Glomerular visceral epithelial cell (primary cell): ENCODE measurements around the gene HTR3A.

Experiments used
- DNase-seq: peaks from one replicate; pipeline ENCODE4 v3.0.0-alpha.2; 2016; ENCODE audit errors: extremely low spot score

HTR3A gene

GRCh38 chr11:113979431-113979830 lies 4.5 kb downstream of the HTR3A start:
- DNase-seq = no peak

- no peak for DNase-seq
These were observed 5.9 kb downstream of the HTR3A start for GRCh38 chr11:113980785-113981184.

GRCh38 chr11:113982306-113982705 lies 7.4 kb downstream of the HTR3A start:
- DNase-seq = no peak

GRCh38 chr11:113984781-113985180 lies 9.9 kb downstream of the HTR3A start:
- no peak for DNase-seq

DNA sequence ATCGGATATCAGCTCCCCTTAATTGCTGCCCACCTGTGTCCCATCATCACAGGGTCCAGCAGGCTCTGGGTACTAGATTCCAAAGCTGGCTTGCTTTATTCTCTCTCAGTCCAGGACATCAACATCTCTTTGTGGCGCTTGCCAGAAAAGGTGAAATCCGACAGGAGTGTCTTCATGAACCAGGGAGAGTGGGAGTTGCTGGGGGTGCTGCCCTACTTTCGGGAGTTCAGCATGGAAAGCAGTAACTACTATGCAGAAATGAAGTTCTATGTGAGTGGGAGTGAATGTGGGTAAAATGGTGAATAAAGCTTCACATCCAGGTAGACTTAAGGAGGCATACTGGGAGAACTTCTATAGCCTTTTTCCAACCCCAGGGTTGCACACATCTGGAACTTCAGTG lies 11.0 kb downstream of the HTR3A start:
- DNase-seq = no peak

DNA sequence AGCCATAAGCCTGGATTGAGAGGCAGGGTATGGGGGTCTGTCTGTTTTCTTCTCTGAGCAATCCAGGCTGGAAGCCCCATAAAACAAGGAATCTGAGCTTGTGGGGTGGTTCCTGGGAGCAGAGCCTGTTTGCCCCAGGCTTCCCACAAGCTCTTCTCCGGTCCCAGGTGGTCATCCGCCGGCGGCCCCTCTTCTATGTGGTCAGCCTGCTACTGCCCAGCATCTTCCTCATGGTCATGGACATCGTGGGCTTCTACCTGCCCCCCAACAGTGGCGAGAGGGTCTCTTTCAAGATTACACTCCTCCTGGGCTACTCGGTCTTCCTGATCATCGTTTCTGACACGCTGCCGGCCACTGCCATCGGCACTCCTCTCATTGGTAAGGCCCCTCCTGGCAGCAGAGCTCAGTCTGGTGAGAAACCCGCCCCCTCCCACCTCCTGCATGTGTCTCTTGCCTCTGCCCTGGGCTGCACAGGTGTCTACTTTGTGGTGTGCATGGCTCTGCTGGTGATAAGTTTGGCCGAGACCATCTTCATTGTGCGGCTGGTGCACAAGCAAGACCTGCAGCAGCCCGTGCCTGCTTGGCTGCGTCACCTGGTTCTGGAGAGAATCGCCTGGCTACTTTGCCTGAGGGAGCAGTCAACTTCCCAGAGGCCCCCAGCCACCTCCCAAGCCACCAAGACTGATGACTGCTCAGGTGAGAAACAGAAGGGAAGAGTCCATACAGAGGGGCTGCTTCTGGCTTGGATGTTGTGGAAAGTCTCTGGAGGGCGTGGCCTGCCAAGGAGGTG lies 11.6 kb downstream of the HTR3A start:
- DNase-seq = no peak

DNA sequence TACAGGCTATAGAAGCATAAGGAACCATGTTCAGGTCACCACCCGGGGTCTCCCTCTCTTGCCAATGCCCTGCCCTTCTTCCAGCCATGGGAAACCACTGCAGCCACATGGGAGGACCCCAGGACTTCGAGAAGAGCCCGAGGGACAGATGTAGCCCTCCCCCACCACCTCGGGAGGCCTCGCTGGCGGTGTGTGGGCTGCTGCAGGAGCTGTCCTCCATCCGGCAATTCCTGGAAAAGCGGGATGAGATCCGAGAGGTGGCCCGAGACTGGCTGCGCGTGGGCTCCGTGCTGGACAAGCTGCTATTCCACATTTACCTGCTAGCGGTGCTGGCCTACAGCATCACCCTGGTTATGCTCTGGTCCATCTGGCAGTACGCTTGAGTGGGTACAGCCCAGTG lies 14.5 kb downstream of the HTR3A start:
- DNase-seq = no peak

- DNase-seq = no peak
These were observed 15.0 kb downstream of the HTR3A start for GRCh38 chr11:113989916-113990315.

DNA sequence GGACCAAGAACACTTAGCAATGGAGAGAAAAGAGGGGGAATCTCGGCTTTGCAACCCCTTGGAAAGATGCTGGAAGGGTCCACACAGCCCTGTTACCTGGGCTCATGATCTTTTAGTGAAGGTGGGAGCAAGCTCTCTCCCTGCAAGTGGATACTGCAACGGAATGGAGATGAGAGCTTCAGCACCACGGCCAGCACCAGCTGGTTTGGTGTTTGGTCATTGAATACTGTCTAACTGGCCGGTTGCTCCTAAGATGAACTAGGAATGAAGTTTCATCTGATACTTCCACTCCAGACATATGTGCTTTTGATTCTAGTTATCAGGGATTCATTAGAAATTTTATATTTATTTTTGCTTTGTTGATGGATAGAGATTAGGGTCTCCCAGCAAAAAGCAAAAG lies 16.3 kb downstream of the HTR3A start:
- DNase-seq = no peak

GRCh38 chr11:113991718-113992458 lies 17.0 kb downstream of the HTR3A start:
- DNase-seq = no peak

DNA sequence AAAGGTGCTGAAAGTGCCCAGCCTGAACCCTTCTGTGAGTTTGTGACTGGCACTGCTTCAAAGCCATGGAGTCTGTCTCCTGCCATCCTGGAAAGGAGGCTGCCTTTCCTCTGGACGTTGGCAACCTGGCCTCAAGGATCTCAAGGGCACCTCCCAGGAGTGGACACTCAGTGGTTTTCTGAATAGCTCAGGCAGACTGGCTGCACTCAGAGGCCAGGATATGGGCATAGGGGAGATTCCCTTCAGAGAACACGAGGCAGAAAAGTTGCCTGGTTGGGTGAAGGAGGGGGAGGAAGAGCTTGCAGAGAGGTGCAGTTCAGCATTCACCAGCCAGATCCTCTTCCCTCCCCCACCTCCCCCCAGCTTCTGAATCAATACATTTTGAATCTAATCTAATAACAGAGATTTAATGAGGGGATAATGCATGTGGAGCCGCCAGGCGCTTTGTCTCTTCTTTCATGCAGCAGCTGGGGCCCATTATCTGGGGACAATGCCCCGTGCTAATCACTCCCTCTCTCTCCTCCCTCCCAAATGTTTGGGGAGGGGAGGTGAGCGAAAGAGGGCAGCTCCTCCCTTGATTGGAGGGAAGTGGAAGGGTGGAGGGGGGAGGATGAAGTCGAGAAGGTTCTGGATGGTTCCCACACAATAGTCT lies 17.7 kb downstream of the HTR3A start:
- no peak for DNase-seq

GRCh38 chr11:113994077-113994954 lies 19.4 kb downstream of the HTR3A start:
- DNase-seq = peak; percentile 5

DNA sequence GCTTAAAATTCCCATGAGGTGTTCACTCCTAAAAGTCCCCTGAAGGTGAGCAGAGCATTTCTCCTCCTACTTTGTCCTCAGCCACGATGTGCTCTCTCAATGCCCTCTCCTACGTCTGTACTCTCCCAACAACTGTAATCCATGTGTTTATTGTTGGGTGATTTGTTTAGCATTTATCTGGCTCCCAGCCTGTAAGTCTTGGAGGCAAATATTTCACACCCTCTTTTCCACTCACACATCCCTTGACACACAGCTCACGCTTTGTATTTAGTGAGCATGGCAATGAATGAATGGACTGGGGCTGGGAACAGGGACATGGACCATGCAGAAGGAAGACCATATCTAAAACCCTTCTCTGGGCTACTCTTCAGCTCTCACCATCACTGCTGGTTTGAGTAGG lies 22.6 kb downstream of the HTR3A start:
- DNase-seq = no peak

- DNase-seq = no peak
These were observed 23.7 kb downstream of the HTR3A start for GRCh38 chr11:113998574-113998973.

- no peak for DNase-seq
These were observed 25.6 kb downstream of the HTR3A start for GRCh38 chr11:114000526-114000925.

GRCh38 chr11:114001416-114001815 lies 26.5 kb downstream of the HTR3A start:
- no peak for DNase-seq

- DNase-seq = no peak
These were observed 33.4 kb downstream of the HTR3A start for GRCh38 chr11:114008331-114008730.

DNA sequence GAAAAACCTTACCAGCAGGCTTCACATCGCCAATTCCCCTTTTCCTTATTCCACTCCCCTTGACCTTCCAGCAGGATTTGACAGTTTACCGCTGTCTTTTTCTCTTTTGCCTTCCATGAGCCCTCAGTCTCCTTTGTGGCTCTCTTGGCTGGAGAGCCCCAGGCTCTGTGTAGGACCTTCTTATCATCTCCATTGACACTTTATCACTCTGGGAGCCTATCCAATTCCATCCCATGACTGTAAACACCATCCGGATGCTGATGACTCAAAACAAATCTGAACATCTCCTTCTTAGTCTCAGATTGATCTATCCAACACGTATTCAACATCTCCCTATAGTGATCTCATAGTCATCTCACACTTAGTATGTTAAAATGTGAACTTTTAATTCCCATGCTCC lies 36.0 kb downstream of the HTR3A start:
- no peak for DNase-seq

DNA sequence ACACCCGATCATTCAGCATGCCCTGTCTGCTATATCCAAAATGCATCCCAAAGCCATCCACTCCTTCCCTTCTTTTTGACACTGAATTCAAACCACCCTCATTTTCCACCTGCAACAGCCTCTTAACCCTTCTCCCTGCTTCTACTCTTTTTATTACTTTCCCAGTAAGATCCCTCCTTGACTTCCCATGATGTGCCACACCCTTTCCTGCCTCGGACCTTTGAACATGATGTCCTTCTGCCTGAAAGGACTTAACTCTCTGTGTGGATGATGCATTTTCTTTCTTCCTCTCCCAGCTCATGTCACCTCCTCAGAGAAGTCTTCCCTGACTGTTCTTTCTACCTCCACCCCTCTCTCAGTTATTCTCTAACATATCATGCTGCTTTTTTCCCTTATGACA lies 36.5 kb downstream of the HTR3A start:
- DNase-seq = no peak

- no peak for DNase-seq
These were observed 40.2 kb downstream of the HTR3A start for GRCh38 chr11:114015117-114015516.

GRCh38 chr11:114016986-114017385 lies 42.1 kb downstream of the HTR3A start:
- DNase-seq = no peak

GRCh38 chr11:114017723-114018122 lies 42.8 kb downstream of the HTR3A start:
- no peak for DNase-seq
